Measurements from ENCODE around the gene WDR33.
"Not testable (repeated sequence)": the region's sequence is repeated elsewhere in the genome, so short reads cannot be mapped to it uniquely, and the experiment has no call there.

WDR33 gene

DNA sequence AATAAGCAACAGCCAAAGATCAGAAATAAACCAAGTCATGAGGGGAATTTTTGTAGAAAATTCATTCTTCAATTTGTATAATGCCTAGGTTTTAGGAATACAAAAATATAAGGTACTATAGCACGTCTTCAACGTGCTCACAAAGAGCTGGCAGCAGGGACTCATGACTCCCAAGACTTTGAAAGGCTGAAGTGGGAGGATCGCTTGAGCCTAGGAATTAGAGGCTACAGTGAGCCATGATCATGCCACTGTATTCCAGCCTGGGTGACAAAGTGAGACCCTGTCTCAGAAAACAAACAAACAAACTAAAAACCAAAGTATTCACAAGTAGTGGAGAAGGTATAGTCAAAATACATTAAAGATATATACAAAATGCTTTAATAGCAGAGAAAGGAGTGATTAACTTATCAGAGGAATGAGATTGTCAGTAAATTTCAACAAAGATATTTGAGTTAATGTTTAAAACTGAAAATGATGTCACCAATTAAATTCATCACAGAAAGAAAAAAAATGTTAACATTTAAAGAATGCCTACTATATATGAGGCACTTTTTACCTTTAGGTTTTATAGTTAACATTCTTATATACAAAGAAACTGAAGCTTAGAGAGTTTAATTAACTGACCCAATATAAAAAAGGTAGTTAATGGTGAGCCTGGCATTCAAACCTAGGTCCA is 3.2 kb downstream of the WDR33 start:
- no peak for DNase-seq

- DNase-seq, result not testable (repeated sequence)
Measured at GRCh38 chr2:127806860-127807259, 4.1 kb downstream of the WDR33 start.

DNA sequence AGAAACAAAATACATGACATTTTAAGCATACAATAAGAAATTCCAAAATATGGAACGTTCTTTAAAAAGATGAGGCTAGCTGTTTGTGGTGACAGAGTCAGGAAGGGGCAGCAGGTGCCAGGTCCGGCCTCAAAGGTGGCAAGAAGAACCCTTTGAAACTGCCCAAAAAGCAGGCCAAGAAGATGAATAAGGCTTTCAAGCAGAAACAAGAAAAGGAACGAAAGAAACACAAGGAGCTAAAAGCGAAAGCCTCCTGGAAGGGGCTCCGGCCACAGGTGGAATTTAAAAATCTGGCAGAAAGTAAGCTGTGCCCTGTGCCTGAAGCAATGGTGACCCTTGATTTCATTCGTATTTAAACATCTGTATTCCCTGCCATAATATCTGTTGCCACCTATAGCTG is 5.5 kb downstream of the WDR33 start:
- no peak for DNase-seq

- no peak for DNase-seq
Measured at GRCh38 chr2:127799926-127800325, 11.0 kb downstream of the WDR33 start.

- DNase-seq, result no peak
Measured at GRCh38 chr2:127796389-127796788, 14.6 kb downstream of the WDR33 start.

DNA sequence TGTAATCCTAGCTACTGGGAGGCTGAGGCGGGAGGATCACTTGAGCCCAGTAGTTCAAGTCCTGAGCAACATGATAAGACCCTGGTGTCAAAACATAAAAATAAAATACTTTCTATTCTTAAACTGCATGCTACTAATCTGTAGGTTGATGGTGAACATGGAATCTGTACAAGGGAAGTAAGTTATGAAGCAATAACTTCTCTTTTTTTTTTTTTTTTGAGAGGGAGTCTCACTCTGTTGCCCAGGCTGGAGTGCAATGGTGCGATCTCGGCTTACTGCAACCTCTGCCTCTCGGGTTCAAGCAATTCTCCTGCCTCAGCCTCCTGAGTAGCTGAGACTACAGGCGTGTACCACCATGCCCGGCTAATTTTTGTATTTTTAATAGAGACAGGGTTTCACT is 16.1 kb downstream of the WDR33 start:
- DNase-seq, result not testable (repeated sequence)

DNA sequence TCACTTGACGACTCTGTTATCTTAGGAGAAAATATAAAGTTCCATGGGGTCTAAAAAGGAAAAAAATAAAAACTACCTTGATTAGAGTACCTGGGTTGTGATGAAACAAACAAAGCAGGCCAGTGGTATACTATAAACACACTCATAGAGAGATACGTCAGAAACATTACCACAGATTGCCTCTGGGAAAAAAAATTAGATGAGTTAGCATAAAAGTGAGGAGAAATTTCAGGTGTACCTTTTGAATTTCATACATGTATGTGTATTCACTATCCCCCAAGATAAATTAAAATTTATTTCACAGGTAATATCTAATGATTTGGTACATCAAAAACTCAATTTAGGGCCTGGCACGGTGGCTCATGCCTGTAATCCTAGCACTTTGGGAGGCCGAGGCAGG is 18.2 kb downstream of the WDR33 start:
- no peak for DNase-seq

DNA sequence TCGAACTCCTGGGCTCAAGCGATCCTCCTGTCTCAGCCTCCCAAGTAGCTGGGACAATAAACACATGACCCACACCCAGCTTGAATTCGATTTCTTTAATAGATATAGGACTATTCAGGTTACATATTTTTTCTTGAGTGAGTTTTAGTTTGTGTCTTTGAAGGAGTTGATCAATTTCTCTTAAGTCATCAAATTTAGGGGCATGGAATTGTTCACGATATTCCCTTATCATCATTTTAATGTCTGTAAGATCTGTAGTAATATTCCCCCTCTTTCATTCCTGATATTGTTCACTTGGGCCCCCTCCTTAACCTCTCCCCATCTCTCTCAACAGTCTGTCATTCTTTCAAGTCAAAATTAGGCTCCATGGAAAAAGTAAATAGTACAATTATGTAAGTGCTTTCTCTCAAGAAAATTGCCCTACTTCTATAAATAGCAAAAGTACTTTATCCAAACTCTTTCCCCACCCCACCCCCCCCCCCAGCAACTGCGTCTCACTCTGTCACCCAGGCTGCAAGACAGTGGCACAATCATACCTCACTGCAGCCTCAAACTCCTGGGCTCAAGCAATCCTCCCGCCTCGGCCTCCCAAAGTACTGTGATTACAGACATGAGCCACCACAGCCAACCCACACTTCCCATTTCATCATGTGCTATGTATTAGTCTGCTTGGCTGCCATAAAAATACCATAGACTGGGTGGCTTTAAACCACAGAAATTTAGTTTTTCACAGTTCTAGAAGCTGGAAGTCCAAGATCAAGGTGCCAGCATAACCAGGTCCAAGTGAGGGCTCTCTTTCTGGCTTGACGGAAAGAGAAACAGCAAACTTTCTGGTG is 20.1 kb downstream of the WDR33 start:
- peak; percentile 27 for DNase-seq

DNA sequence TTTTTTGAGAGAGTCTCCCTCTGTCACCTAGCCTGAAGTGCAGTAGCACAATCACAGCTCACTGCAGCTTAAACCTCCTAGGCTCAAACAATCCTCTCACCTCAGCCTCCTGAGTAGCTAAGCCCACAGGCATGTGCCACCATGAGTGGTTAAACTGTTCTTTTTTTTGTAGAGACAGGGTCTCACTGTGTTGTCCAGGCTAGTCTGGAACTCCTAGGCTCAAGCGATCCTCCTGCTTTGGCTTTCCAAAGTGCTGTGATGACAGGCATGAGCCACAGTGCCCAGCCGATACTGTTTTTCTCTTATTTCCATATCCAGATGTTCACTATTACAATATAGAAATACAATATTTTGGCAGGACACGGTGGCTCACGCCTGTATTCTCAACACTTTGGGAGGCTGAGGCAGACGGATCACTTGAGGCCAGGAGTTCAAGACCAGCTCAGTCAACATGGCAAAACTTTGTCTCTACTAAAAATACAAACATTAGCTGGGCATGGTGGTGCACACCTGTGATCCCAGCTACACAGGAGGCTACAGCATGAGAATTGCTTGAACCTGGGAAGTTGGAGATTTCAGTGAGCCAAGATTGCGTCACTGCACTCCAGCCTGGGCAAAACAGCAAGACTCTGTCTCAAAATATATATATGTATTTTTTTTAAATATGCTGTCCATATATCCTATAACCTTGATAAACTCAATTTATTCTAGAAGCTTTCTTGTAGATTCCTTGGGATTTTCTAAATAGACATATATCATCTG is 24.7 kb downstream of the WDR33 start:
- DNase-seq, result no peak

DNA sequence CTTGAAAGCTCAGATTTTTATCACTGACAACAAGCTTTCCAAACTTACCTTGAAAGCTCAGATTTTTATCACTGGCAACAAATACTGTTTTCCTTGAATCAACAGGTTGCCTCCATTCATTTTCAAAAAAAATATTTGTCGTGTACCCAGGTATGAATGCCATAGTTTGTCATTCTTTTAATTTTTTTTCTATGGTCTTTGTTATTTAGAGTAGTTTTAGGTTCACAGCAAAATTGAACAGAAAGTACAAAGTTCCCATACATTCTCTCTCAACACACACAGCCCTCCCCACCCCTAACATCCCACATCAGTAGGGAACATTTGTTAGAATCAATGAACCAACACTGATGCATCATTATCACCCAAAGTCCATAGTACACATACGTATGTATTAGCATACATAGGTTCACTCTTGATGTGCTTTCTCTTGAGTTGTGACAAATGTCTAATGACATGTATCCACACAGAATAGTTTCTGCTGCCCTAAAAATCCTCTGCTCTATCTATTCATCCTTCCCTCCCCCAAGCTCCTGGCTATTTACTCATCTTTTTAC is 25.9 kb downstream of the WDR33 start:
- no peak for DNase-seq

- DNase-seq, result no peak
Measured at GRCh38 chr2:127783101-127783500, 27.9 kb downstream of the WDR33 start.

DNA sequence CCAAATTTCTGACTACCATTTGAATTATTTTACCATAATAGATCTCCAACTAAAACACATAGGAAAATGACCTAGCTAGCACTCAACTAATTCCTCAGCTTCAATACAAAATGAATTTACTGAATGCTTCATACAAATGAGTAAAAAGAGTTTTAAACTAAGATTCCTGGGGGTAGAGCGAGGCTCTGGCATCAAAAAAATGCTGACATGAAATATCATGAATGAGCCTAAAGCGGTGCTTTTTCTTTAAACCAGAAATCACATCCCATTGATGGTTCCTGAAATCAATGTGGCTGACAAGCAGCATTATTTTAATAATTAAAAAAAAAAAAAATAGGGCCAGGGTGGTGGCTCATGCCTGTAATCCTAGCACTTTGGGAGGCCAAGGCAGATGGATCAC is 32.1 kb downstream of the WDR33 start:
- DNase-seq, result no peak

DNA sequence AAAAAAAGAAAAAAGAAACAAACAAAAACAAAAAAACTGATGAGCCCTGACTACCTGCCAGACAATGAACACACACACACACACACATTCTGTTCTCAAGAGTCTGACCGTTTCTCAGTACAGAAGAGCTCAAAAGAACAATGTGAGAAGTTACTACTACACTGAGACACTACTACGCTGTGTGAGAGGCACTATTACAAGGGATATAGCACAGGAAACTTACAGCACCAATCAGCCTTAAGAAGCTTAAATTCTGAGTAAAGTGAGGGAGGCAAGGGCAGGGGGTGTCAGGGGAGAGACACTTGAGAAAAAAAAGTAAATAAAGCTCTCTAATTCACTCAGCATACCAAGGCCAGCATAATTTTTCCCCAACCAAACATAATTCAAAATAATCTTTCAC is 32.5 kb downstream of the WDR33 start:
- DNase-seq, result no peak

DNA sequence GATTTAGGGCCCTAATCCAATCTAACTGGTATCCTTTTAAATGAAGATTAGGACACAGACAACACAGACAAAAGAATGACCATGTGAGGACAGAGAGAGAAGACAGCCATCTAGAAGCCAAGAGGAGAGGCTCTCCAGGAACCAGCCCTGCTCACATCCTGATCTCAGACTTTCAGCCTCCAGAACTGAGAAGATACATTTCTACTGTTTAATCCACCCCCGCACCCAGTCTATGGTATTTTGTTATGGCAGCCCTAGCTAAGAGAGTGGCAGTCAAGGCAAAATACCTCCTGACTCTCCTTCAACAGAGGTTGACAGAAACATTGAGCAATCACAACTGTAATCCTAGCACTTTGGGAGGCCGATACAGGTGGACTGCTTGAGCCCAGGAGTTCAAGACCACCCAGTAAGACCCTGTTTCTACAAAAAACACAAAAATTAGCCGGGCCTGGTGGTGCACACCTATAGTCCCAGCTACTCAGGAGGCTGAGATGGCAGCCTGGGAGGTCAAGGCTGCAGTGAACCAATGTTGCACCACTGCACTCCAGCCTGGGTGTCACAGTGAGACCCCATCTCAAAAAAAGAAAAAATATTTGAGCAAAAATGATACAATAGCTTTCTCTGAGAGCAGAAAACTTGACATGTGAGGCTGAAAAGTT is 34.7 kb downstream of the WDR33 start:
- DNase-seq, result no peak

GRCh38 chr2:127771756-127772155 is 39.2 kb downstream of the WDR33 start:
- DNase-seq, result no peak

DNA sequence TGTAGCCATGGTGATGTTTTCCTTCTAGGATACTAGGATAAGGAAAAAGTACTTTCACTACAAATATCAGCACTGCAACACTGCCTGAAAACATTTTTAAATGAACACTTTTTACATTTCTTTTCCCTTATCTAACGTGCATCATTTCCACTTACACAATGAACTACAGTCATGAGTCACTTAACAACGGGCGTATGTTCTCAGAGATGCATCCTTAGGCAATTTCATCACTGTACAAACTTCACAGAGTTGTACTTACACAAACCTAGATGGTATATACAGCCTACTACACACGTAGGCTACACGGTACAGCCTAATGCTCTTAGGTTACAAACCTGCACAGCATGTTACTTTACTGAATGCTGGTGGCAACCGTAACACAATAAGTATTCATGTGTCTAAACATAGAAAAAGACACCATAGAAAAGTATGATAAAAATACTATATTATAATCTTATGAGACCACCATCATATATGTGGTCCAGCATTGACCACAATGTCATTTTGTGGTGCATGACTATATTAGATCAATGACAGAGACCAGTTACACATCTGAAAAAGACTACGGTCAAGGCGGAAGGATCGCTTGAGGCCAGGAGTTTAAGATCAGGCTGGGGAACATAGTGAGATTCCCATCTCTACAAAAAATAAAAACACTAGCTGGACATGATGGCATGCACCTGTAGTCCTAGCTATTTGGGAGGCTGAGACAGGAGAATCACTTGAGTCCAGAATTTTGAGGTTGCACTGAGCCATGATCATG is 39.8 kb downstream of the WDR33 start:
- DNase-seq, result no peak

GRCh38 chr2:127770534-127770933 is 40.4 kb downstream of the WDR33 start:
- not testable (repeated sequence) for DNase-seq

DNA sequence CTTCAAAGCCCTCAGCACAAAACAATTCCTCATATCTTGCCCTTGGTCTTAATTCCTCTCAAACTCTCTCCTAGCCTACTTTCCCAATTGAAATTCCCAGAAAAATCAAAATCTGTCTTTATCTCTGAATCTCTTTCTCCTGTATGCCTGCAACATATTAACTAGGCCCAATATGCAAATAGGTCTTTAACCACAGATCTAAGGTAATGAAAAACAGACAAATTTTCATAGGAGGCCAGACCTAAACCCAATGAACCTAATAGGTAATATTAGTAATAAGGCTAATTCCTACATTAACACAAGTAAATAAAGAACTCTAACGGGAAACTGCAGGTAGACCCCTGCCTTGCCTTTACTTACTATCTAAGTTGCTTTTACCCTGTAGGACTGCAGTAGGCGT is 41.4 kb downstream of the WDR33 start:
- no peak for DNase-seq

GRCh38 chr2:127768775-127769479 is 42.0 kb downstream of the WDR33 start:
- DNase-seq, result no peak

DNA sequence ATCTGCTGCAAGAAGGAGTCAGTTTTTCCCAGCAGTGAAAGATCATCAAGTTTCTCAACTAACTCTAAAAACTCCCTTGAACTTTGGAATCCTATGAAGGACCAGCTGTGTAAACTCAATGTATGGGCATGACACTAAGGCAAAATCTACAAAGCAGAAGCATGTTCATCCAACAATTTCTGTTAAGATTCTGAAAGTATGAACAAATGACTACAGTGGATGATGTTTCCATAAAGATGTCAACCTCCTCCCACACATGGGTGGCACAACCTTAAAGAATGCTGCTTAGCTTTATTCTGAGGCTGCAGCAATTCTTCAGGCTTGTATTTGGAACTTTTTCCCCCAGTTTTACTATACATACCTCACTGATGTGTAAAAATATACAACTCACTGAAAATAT is 47.2 kb downstream of the WDR33 start:
- DNase-seq, result no peak

GRCh38 chr2:127762846-127763245 is 48.1 kb downstream of the WDR33 start:
- no peak for DNase-seq

Measured in activated CD4-positive, alpha-beta T cell treated with anti-CD3 and anti-CD28 coated beads for 48 hours (primary cell).